NK-92 (cell line): ENCODE data around the gene OR56A5.

Experiments
- DNase-seq: peaks from one replicate; lab custom pipeline; 2025; ENCODE audit not compliant: unreplicated experiment; lab: John Stamatoyannopoulos, UW

The OR56A5 gene

GRCh38 chr11:5933116-5933515 lies 35.2 kb downstream of the OR56A5 start:
- no peak for DNase-seq

GRCh38 chr11:5932671-5933070 lies 35.6 kb downstream of the OR56A5 start:
- DNase-seq, result no peak

GRCh38 chr11:5931061-5931460 lies 37.2 kb downstream of the OR56A5 start:
- no peak for DNase-seq

- DNase-seq, result no peak
Measured at GRCh38 chr11:5930614-5931013, 37.7 kb downstream of the OR56A5 start.

GRCh38 chr11:5929571-5930368 lies 38.5 kb downstream of the OR56A5 start:
- DNase-seq, result no peak

GRCh38 chr11:5928811-5929210 lies 39.5 kb downstream of the OR56A5 start:
- no peak for DNase-seq

- no peak for DNase-seq
Measured at GRCh38 chr11:5928271-5928670, 40.0 kb downstream of the OR56A5 start.

GRCh38 chr11:5923794-5924193 lies 44.5 kb downstream of the OR56A5 start:
- no peak for DNase-seq

- DNase-seq, result no peak
Measured at GRCh38 chr11:5923427-5923776, 44.9 kb downstream of the OR56A5 start.

GRCh38 chr11:5922749-5923426 lies 45.4 kb downstream of the OR56A5 start:
- DNase-seq, result no peak
